ENCODE results near the gene SPAG6.

DNA sequence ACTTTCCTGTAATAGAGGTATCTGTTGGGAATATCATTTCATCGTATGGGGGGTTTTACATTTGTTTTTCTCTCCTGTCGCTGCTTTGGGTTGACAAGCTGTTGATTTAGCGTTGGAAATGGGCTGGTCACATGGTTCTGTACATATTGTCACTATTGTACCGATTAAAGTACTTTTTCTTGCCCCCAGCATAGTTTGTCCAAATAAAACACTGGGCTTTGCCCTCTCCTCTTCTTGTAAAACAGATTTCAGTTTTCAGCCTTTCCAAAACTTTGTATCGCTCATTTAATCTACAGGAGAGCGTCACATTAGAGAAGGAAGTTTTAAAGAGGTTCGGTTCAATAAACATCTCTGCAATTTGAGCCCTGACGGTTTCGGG, 20.4 kb upstream of the SPAG6 start:
- TF ChIP-seq, protein P1, sequence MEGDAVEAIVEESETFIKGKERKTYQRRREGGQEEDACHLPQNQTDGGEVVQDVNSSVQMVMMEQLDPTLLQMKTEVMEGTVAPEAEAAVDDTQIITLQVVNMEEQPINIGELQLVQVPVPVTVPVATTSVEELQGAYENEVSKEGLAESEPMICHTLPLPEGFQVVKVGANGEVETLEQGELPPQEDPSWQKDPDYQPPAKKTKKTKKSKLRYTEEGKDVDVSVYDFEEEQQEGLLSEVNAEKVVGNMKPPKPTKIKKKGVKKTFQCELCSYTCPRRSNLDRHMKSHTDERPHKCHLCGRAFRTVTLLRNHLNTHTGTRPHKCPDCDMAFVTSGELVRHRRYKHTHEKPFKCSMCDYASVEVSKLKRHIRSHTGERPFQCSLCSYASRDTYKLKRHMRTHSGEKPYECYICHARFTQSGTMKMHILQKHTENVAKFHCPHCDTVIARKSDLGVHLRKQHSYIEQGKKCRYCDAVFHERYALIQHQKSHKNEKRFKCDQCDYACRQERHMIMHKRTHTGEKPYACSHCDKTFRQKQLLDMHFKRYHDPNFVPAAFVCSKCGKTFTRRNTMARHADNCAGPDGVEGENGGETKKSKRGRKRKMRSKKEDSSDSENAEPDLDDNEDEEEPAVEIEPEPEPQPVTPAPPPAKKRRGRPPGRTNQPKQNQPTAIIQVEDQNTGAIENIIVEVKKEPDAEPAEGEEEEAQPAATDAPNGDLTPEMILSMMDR (IDR thresholded peaks at IDR 0.05; ENCODE audit: insufficient read depth, low read length, poor library complexity, severe bottlenecking): no peak
- TF ChIP-seq EZH2phosphoT487 (conservative IDR thresholded peaks at IDR 0.05; ENCODE audit: low read length): no peak

Measured in SU-DHL-6 (cell line).